ENCODE data around the gene ALX4.

DNA sequence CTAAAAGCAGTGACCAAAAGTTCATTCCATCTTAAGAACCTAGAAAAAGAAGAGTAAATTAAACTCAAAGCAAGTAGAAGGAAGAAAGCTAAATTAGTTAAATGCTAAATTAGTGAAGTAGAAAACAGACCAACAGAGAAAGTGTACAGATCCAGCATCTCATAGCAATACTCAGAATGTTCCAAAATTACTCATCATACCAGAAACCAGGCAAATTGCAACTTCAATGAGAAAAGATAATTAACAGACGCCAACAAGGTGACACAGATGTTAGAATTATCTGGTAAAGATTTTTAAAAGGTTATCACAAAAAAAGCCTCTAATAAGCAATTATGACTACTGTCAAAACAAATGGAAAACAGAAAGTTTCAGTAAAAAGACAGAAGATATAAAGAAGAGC is 96.8 kb downstream of the ALX4 start:
- TF ChIP-seq, protein P1, sequence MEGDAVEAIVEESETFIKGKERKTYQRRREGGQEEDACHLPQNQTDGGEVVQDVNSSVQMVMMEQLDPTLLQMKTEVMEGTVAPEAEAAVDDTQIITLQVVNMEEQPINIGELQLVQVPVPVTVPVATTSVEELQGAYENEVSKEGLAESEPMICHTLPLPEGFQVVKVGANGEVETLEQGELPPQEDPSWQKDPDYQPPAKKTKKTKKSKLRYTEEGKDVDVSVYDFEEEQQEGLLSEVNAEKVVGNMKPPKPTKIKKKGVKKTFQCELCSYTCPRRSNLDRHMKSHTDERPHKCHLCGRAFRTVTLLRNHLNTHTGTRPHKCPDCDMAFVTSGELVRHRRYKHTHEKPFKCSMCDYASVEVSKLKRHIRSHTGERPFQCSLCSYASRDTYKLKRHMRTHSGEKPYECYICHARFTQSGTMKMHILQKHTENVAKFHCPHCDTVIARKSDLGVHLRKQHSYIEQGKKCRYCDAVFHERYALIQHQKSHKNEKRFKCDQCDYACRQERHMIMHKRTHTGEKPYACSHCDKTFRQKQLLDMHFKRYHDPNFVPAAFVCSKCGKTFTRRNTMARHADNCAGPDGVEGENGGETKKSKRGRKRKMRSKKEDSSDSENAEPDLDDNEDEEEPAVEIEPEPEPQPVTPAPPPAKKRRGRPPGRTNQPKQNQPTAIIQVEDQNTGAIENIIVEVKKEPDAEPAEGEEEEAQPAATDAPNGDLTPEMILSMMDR (IDR thresholded peaks at IDR 0.05): no peak
- TF ChIP-seq EZH2 (IDR thresholded peaks at IDR 0.05; ENCODE audit: borderline replicate concordance, insufficient read depth, low read depth, low read length, poor library complexity, severe bottlenecking): no peak
